ENCODE results near the gene KCNAB1. TPM values are rescaled to one million over a fixed set of nuclear protein-coding genes. Genes with fewer than 3 reads are reported as not detected.

KCNAB1 gene
- total RNA-seq, 1 experiment from 2014 or later: not detected

- BruUV-seq (replicated peaks): no TSS peak
Observed at GRCh38 chr3:156507285-156507684, 386.9 kb downstream of the KCNAB1 start.

GRCh38 chr3:156509189-156510174 lies 389.1 kb downstream of the KCNAB1 start:
- no TSS peak for BruUV-seq (replicated peaks)
- no peaks in the 10 kb centered on the region for H3K27me3 ChIP-seq (replicated peaks; ENCODE audit: insufficient read depth, low read depth, low read length, poor library complexity)
- peaks cover 6% of the 10 kb centered on the region for H3K4me1 ChIP-seq (ENCODE audit: insufficient read depth, low read length, poor library complexity, severe bottlenecking)
- peak; percentile 77 for DNase-seq (ENCODE audit: low spot score)
- no peak overlapping the region for H3K27ac ChIP-seq (ENCODE audit: low read depth, low read length, poor library complexity, severe bottlenecking)
- H3K4me3 ChIP-seq (ENCODE audit: low read depth, low read length, poor library complexity, severe bottlenecking): no peak overlapping the region
- TF ChIP-seq EZH2 (IDR thresholded peaks at IDR 0.05; ENCODE audit: borderline replicate concordance, low read depth, low read length, poor library complexity, severe bottlenecking) (no peak), CTCF (conservative IDR thresholded peaks at IDR 0.05; ENCODE audit: low read depth, low read length) (peak; percentile 78)
- ChIA-PET POLR2A (ENCODE audit: low non-redundant PET) (no interaction called here), CTCF (interaction anchor here (0.5 to 1.0 kb wide), 8 partner anchors 35 to 651 kb away, joined by 3 to 8 read pairs (median 4); partner anchors contain the start of gene CCNL1)
- intact Hi-C loops (cut with micrococcal nuclease; ENCODE audit: unreplicated experiment): loop anchor here (1.0 to 5.0 kb wide), 4 partner anchors 59 to 359 kb away; no protein-coding TSS in a partner anchor
- no peaks in the 10 kb centered on the region for H3K9me3 ChIP-seq (ENCODE audit: low read depth, low read length, poor library complexity, severe bottlenecking)
- H3K36me3 ChIP-seq (ENCODE audit: insufficient read depth, low read length, poor library complexity, severe bottlenecking): no peaks in the 10 kb centered on the region

More at GRCh38 chr3:156507285-156507684, 386.9 kb downstream of the KCNAB1 start:
- TF ChIP-seq CTCF (conservative IDR thresholded peaks at IDR 0.05; ENCODE audit: low read depth, low read length) (no peak), EZH2 (IDR thresholded peaks at IDR 0.05; ENCODE audit: borderline replicate concordance, low read depth, low read length, poor library complexity, severe bottlenecking) (no peak)
- Histone ChIP-seq H3K9me3 (ENCODE audit: low read depth, low read length, poor library complexity, severe bottlenecking) (no peaks in the 10 kb centered on the region), H3K27me3 (replicated peaks; ENCODE audit: insufficient read depth, low read depth, low read length, poor library complexity) (no peaks in the 10 kb centered on the region), H3K4me3 (ENCODE audit: low read depth, low read length, poor library complexity, severe bottlenecking) (no peak overlapping the region), H3K4me1 (ENCODE audit: insufficient read depth, low read length, poor library complexity, severe bottlenecking) (peaks cover 6% of the 10 kb centered on the region), H3K27ac (ENCODE audit: low read depth, low read length, poor library complexity, severe bottlenecking) (no peak overlapping the region), H3K36me3 (ENCODE audit: insufficient read depth, low read length, poor library complexity, severe bottlenecking) (no peaks in the 10 kb centered on the region)
- intact Hi-C loops (cut with micrococcal nuclease; ENCODE audit: unreplicated experiment): loop anchor here (5.0 kb wide), 2 partner anchors 125 to 335 kb away; no protein-coding TSS in a partner anchor
- DNase-seq (ENCODE audit: low spot score): peak; percentile 26
- ChIA-PET POLR2A (ENCODE audit: low non-redundant PET) (no interaction called here), CTCF (interaction anchor here (0.6 kb wide), 1 partner anchor 375 kb away, joined by 3 read pairs; no protein-coding TSS in a partner anchor)

GRCh38 chr3:156511987-156512677 lies 391.8 kb downstream of the KCNAB1 start:
- POLR2A ChIA-PET (ENCODE audit: low non-redundant PET): no interaction called here
- no peak for TF ChIP-seq CTCF (conservative IDR thresholded peaks at IDR 0.05; ENCODE audit: low read depth, low read length)
- TF ChIP-seq EZH2 (IDR thresholded peaks at IDR 0.05; ENCODE audit: borderline replicate concordance, low read depth, low read length, poor library complexity, severe bottlenecking): no peak
- H3K9me3 ChIP-seq (ENCODE audit: low read depth, low read length, poor library complexity, severe bottlenecking): no peaks in the 10 kb centered on the region
- no peaks in the 10 kb centered on the region for H3K27me3 ChIP-seq (replicated peaks; ENCODE audit: insufficient read depth, low read depth, low read length, poor library complexity)
- peaks cover 13% of the 10 kb centered on the region for H3K4me1 ChIP-seq (ENCODE audit: insufficient read depth, low read length, poor library complexity, severe bottlenecking)
- CTCF ChIA-PET: interaction anchor here (0.6 kb wide), 1 partner anchor 100 kb away, joined by 4 read pairs; no protein-coding TSS in a partner anchor
- no peaks in the 10 kb centered on the region for H3K36me3 ChIP-seq (ENCODE audit: insufficient read depth, low read length, poor library complexity, severe bottlenecking)
- DNase-seq (ENCODE audit: low spot score): no peak
- BruUV-seq (replicated peaks): no TSS peak
- intact Hi-C loops (cut with micrococcal nuclease; ENCODE audit: unreplicated experiment): no loop called here
- H3K4me3 ChIP-seq (ENCODE audit: low read depth, low read length, poor library complexity, severe bottlenecking): no peak overlapping the region
- no peak overlapping the region for H3K27ac ChIP-seq (ENCODE audit: low read depth, low read length, poor library complexity, severe bottlenecking)
